Measurements from ENCODE around the gene OCIAD1.

Gene OCIAD1

DNA sequence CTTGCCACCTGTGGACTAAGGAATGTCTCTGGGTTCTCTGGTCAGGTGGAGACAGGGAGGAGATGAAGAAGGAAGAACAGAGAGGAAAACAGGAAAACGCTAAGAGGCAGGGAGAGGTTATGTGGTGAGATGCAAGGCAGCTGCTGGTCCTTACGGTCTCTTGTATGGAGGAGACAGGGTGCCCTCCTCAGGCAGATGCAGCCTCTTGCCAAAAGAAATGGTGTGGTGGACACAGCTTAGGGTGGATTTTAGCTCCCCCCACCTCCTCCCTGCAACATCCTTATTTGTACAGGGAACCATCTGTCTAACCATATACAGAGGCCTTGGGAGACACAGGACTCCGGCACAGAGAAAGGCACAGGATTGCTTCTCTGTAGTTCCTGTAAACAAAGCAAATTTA lies 66.0 kb downstream of the OCIAD1 start:
- DNase-seq, result peak; percentile 89

DNA sequence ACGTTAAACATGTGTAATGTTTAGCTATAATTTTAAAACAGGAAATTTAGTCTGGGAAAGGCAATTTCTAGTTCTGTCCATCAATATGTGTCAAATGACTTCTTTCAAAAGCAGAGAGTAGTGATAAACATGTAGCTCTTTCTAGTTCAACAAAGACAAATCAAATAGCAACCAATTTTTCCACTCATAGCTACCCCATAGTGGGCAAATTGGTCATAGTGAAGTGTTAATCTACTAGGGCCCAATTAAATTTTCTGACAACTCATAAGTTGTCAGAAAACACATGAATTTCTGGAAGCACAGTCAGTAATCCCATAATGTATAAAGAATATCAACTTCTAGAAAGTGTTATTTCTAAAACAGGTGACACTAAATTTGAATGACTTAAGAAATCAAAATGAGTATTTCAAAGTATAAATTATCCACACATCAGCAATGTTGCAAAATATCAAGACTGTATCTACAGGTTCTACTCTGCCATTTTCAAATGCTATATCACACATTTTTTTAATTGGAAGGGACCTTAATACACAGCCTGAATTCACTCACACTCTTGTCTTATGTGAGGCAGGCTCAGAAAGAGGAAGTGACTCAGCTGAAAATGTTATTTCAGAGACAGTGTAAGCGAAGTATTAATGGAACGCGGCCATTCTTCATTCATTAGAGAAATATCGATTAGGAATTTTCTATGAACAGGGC lies 68.0 kb downstream of the OCIAD1 start:
- no peak for DNase-seq

DNA sequence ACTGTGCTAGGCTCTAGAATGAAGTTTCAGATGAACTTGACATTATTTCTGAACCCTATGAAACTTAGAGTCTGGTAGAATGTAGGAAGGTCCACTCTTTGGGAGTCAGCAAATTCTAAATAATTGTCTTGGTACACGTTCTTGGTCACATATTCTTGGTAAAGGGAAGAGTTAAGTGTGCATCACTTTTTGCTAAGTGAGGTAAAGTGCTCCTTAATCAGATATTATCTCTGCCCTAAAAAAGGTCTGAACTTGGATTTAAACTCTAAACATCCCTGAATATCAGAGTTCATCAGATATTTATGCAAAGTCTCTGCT lies 68.5 kb downstream of the OCIAD1 start:
- DNase-seq, result no peak

DNA sequence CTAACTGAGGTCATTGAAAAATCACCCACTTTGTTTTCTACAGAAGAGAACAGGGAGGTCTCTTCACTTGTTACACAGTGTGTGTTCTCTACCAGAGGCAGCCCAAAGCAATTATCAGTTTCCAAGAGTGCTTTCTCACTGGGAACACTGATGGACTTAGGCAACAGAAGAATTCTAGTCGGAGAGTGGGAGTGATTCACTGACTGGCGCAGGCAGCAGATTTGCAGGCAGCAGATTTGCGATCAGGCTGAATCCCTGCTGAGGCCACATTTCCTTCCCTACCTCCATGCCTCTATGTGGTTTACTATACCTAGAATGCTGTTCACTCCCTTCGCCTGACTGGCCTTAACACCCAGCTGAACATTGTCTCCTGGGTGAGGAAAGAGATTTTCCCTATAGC lies 69.1 kb downstream of the OCIAD1 start:
- peak; percentile 15 for DNase-seq

DNA sequence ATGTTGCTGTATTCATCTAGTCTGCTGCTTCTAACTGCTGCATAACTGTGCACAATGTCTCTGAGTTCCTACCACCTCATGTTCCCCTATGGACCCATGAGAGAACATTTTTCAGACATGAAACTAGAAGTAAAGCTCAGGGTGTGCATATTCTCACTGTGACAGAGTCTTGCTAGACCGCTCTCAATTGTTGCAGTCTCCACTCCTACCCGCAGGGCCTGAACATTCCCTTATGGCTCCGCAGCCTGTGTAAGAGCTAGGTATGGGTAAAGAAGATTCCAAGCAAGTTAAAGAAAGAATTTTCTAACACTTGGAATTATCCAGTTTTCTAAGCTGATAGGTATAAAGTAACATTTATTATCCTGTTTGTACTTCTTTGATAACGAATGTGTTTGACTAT lies 70.3 kb downstream of the OCIAD1 start:
- no peak for DNase-seq

DNA sequence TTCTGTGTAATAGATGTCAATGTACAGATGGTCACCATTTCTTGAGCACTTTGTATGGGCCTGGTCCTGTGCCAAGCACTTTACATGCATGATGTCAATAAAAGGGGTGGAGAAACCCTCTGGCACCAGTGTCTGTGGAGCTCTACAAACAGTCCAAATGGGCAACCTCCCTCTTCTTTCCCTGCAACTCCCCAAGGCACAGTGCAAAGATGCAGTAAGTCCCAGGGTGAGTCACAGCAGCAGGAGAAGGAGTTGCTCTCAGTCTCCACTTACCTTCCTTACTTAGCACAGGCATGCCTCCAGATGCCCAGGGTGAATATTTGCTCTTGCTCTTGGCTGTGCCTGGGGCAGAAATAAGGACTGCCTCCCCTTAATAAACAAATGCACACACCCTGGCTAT lies 71.4 kb downstream of the OCIAD1 start:
- DNase-seq, result no peak

DNA sequence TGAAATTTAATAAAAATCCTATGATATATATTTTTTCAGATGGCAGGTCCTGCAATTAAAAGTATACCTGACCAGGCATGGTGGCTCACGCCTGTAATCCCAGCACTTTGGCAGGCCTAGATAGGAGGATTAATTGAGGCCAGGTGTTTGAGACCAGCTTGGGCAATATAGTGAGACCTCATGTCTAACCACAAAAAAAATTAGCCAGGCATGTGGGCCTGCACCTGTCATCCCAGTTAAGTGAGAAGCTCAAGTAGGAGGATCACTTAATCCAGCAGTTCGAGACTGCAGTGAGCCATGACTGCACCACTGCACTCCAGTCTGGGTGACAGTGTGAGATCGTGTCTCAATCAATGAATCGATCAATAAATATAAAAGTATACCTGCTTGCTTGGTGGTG lies 73.2 kb downstream of the OCIAD1 start:
- peak; percentile 84 for DNase-seq

DNA sequence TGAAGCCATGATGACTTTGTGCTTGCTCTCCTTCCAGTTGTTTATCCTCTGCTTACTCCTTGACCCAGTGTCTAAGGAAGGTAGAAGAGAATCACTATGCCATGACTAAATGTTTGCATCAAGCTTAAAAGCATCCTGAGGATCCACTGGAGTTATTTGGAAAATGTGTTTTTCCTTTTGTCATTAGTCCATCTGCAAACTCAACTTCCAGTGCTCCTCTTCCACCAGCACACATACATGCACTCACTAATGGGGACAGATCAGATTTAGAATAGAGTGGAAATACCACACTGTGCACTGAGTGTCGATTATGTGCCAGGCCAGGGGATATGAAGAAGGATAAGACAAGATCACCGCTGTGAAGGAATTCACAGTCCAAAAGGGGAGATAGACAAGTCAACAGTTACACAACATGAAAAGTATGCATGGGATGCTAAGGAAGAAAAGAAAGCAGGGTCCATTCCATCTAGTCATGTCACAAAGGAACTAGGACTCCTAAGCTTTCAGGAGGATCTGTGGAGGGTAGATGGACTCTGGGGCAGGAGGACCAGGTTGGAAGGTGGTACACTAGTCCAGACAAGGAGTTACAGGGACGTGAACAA lies 73.8 kb downstream of the OCIAD1 start:
- no peak for DNase-seq

DNA sequence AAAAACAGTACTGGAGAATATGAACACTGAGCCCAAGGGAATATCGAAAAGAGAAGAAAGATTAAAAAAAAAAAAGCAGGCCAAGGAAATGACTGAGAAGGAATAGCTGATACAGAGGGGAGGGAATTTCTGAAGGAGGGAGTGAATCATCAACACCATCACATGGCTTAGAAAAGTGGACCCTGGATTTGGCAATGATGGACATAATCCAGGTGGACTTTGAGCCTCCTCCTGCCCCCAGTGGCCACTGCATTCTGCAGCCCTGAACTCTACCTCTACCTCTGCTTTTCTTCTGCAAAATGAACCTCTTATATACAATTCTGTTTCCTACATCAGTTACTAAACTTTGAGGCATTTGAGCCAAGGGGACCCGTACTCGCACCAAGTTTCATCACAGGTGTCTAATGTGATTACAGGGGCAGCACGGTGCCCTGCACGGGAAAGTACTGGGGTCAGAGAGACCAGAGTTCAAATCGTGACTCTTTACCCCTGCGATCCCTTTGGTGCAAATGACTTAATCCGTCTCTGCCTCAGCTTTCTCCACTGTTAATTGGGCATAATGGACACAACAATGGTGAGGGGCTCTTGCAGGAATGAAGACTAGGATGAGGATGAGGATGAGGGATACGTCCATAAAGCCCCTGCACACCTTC lies 74.6 kb downstream of the OCIAD1 start:
- peak; percentile 42 for DNase-seq

DNA sequence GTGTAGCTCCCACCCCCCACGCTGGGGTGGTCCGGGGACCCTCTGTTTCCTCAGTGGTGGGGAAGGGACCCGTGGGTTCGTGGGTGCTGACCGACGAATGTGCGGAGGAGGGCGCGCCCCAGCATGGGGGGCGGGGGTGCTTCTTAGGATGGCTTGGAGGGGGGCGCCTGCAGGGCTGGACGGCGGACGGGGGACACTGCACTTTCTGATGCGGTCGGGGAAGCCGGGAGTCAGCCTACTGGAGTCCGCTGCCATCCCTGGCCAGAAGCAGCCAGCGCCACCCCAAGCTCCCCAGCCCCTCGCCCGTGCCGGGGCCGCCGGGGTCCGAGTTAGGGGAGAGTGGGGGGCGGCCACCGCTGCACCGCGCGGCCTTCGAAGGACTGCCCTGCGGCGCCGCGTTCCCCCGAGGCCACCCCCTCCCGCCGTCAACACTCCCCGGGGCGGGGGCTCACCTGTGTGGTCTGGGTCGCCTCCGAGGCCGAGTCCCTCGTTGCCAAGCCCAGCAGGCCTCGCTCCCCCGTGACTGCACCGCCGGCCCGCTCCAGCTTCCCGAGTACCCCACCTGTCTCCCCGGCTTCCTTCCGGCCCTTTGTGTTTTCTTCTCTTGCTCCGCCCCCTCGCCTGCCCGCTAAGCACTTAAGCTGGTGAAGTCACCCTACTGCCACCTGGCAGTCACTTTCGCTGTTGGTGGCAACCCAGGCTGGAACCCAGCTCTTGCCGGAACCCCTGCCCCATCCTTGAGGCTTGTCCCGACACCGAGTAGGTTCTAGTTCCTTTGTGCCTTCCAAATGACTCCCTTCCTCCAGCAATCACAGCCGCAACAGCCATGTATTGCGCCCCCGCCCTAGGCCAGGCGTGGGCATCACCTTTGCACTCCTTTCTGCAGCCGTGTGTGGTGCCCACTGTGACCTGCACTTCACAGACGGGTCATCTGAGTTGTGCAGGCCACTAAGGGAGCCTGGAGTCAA lies 75.6 kb downstream of the OCIAD1 start, which contains the start of gene OCIAD2:
Gene OCIAD2, minus strand, starts transcription at position 569 of the 968 bp plus-strand sequence. CDS start 2,225 bp downstream, outside the sequence.
- DNase-seq, result peak; percentile 89

DNA sequence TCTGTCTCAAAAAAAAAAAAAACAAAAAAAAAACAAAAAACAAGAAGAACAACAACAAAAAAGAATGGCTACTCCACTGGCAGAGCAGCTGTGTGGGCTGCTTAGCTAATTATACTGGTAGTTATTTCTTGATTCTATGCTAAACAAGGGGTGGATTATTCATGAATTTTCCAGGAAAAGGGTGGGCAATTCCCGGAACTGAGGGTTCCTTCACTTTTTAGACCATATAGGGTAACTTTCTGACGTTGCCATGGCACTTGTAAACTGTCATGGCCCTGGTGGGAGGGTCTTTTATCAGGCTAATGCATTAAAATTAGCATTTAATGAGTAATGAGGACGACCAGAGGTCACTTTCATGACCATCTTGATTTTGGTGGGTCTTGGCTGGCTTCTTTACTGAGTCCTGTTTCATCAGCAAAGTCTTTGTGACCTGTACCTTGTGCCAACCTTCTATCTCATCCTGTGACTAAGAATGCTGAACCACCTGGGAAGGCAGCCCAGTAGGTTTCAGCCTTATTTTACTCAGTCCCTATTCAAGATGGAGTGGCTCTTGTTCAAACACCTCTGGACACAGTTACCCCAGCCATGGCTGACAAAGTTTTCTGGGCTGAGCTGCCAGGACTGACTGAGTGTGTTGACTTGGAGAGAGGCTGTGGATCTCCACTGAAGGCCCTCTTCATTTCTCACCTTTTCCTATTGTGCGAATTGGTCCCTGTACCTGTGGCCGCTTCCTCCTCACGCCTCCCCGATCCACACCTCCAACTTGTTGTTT lies 77.0 kb downstream of the OCIAD1 start:
- DNase-seq, result no peak

DNA sequence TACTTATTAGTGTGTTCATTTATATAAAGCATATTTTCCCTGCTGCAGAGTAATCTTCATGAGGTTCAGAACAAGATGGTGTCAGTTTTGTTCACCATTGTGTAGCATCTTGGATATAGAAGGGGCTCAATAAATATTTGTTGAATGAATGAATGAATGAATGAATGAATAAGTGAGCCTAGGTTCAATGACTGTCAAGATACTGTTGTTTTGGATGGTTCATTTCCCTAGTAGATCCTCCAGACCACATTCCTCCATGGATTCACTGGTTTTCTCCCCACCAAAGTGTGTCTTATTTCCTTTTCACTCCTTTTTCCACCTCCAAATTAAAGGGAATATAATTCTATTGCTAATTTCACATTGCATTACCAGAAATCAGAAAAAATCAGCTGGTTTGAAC lies 77.8 kb downstream of the OCIAD1 start:
- no peak for DNase-seq

DNA sequence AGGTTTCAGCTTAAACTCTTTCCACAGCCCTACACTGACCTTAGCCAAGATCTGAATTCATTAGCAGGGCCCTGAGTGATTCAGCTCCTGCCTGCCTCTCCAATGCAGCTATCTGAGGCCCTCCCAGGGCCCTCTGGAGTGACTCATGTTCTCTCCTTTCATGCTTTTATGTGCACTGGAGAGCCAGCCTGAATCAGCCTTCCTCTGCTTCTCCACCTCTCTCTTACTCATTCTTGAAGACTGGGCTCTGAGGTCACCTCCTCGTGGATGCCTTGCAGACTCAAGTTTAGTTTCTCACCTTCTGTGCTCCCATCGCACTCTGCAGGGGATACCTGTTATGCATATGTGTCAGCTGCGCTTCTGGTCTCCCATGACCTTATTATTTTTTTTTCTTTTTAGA lies 78.8 kb downstream of the OCIAD1 start:
- DNase-seq, result no peak

DNA sequence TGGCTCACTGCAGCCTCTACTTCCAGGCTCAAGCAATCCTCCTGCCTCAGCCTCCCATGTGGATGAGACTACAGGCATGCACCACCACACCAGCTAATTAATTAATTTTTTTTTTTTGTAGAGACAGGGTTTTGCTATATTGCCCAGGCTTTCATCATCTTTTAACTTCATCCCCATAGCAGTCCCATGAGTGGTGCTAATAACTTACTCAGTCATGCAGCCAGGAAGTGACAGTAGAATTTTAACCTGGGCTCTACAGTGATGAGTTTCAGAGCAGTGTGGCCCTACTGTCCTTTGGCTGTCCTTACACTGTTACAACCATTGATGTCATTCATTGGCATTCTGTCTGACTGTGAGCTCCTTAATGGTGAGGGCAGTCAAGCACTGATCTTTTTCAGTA lies 79.6 kb downstream of the OCIAD1 start:
- no peak for DNase-seq
